ENCODE measurements around the gene SFN.

The SFN gene

DNA sequence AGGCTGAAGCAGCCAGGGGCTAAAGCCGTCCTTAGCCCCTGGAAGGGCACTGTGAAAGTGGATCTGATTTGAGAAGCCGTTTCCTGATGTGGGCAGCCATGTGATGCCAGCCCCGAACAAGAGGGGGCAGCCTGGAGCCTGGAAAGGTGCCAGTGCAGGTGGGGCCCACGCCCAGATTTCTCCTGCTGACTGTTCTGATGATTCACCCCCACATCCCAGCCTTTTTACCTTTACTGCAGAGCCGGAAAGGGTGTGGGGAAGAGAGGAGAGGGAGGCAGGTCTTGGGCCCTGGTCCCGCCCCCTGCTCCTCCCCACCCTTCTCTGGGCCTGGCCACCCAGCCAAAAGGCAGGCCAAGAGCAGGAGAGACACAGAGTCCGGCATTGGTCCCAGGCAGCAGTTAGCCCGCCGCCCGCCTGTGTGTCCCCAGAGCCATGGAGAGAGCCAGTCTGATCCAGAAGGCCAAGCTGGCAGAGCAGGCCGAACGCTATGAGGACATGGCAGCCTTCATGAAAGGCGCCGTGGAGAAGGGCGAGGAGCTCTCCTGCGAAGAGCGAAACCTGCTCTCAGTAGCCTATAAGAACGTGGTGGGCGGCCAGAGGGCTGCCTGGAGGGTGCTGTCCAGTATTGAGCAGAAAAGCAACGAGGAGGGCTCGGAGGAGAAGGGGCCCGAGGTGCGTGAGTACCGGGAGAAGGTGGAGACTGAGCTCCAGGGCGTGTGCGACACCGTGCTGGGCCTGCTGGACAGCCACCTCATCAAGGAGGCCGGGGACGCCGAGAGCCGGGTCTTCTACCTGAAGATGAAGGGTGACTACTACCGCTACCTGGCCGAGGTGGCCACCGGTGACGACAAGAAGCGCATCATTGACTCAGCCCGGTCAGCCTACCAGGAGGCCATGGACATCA, at the start of gene SFN:
Gene SFN, plus strand, starts transcription at position 369 of the 904 bp plus-strand sequence. Its CDS starts 64 bp downstream, at position 433.
- no peaks in the 10 kb centered on the region for H4K20me1 ChIP-seq
- peak within 1 kb of the TSS; percentile 80 for H3K4me3 ChIP-seq
- H3K9ac ChIP-seq, result peak within 1 kb of the TSS; percentile 78; the same call in 1 of the 2 replicates
- no peaks in the 10 kb centered on the region for H3K27me3 ChIP-seq
- peaks cover 3% of the 10 kb centered on the region; the same call in 1 of the 2 replicates for H3K36me3 ChIP-seq
- H3K4me2 ChIP-seq, result peak within 1 kb of the TSS; percentile 99
- no peaks in the 10 kb centered on the region for H3K9me3 ChIP-seq
- peaks cover 23% of the 10 kb centered on the region for H3K4me1 ChIP-seq
- no peak for TF ChIP-seq Cebpa-rat (IDR thresholded peaks at IDR 0.05)
- no peak within 1 kb of the TSS; the same call in 1 of the 2 replicates for H3K27ac ChIP-seq

- Histone ChIP-seq H3K27me3 (no peaks in the 10 kb centered on the region), H3K9ac (no peak overlapping the region), H3K4me2 (no peak overlapping the region), H3K9me3 (no peaks in the 10 kb centered on the region; the same call in 1 of the 2 replicates), H3K4me1 (no peaks in the 10 kb centered on the region), H3K27ac (no peak overlapping the region), H3K4me3 (no peak overlapping the region), H3K36me3 (no peaks in the 10 kb centered on the region), H4K20me1 (no peaks in the 10 kb centered on the region)
- no peak for TF ChIP-seq Cebpa-rat (IDR thresholded peaks at IDR 0.05)
These were observed 48.6 kb upstream of the SFN start for GRCh38 chr1:26814377-26814776.

- no peaks in the 10 kb centered on the region; the same call in 1 of the 2 replicates for H3K9me3 ChIP-seq
- no peaks in the 10 kb centered on the region for H4K20me1 ChIP-seq
- H3K4me2 ChIP-seq, result no peak overlapping the region
- no peak overlapping the region for H3K4me3 ChIP-seq
- TF ChIP-seq Cebpa-rat (IDR thresholded peaks at IDR 0.05), result no peak
- no peak overlapping the region for H3K27ac ChIP-seq
- H3K9ac ChIP-seq, result no peak overlapping the region
- no peaks in the 10 kb centered on the region for H3K4me1 ChIP-seq
- H3K27me3 ChIP-seq, result no peaks in the 10 kb centered on the region
- no peaks in the 10 kb centered on the region for H3K36me3 ChIP-seq
These were observed 48.1 kb upstream of the SFN start for GRCh38 chr1:26814893-26815292.

GRCh38 chr1:26820784-26821269, 42.1 kb upstream of the SFN start:
- H3K9ac ChIP-seq, result no peak overlapping the region
- no peak overlapping the region for H3K27ac ChIP-seq
- H3K4me1 ChIP-seq, result peaks cover 7% of the 10 kb centered on the region
- no peak overlapping the region for H3K4me3 ChIP-seq
- H4K20me1 ChIP-seq, result no peaks in the 10 kb centered on the region
- no peak for TF ChIP-seq Cebpa-rat (IDR thresholded peaks at IDR 0.05)
- H3K4me2 ChIP-seq, result no peak overlapping the region
- no peaks in the 10 kb centered on the region for H3K27me3 ChIP-seq
- no peaks in the 10 kb centered on the region for H3K36me3 ChIP-seq
- no peaks in the 10 kb centered on the region; the same call in 1 of the 2 replicates for H3K9me3 ChIP-seq

DNA sequence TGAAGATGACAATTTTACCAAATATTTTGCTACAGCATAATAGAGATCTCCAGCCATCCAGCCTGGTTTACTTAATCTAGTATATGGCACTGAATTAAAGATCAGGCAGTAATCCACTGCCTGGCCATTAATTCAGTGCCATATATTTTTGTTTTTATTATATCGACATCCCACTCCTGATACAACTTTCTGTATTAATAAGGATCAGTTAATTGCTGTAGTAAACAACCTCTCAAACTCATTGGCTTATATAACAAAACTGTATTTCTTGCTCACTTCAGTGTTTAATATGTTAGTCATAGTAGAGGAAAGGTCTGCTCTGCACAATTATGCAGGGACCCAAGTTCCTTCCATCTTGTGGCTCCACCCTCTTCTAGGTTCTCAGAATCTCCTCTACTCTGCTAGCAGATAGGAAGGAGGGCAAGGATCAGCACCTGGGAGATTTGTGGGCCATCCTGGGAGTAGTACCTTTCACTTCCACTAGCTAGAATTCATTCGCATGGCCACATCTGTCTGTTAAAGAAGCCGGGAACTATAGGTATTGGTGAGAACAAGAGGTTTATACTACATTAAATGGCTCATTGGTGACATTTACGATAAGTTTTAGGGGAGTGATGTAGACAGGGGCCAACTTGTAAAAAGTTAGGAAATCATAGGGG, 40.1 kb upstream of the SFN start:
- Histone ChIP-seq H3K4me2 (no peak overlapping the region), H3K4me3 (no peak overlapping the region), H3K27me3 (no peaks in the 10 kb centered on the region), H3K9ac (no peak overlapping the region), H3K4me1 (peaks cover 18% of the 10 kb centered on the region), H3K9me3 (no peaks in the 10 kb centered on the region), H3K36me3 (no peaks in the 10 kb centered on the region), H3K27ac (no peak overlapping the region), H4K20me1 (peaks cover 6% of the 10 kb centered on the region; the same call in 1 of the 2 replicates)
- no peak for TF ChIP-seq Cebpa-rat (IDR thresholded peaks at IDR 0.05)

GRCh38 chr1:26824731-26825130, 38.2 kb upstream of the SFN start:
- H3K36me3 ChIP-seq, result peaks cover 6% of the 10 kb centered on the region
- no peak for TF ChIP-seq Cebpa-rat (IDR thresholded peaks at IDR 0.05)
- no peaks in the 10 kb centered on the region for H3K27me3 ChIP-seq
- H3K9me3 ChIP-seq, result no peaks in the 10 kb centered on the region
- no peak overlapping the region for H3K9ac ChIP-seq
- H4K20me1 ChIP-seq, result peaks cover 22% of the 10 kb centered on the region; the same call in 1 of the 2 replicates
- H3K4me1 ChIP-seq, result peaks cover 36% of the 10 kb centered on the region
- no peak overlapping the region for H3K27ac ChIP-seq
- no peak overlapping the region for H3K4me2 ChIP-seq
- H3K4me3 ChIP-seq, result no peak overlapping the region

DNA sequence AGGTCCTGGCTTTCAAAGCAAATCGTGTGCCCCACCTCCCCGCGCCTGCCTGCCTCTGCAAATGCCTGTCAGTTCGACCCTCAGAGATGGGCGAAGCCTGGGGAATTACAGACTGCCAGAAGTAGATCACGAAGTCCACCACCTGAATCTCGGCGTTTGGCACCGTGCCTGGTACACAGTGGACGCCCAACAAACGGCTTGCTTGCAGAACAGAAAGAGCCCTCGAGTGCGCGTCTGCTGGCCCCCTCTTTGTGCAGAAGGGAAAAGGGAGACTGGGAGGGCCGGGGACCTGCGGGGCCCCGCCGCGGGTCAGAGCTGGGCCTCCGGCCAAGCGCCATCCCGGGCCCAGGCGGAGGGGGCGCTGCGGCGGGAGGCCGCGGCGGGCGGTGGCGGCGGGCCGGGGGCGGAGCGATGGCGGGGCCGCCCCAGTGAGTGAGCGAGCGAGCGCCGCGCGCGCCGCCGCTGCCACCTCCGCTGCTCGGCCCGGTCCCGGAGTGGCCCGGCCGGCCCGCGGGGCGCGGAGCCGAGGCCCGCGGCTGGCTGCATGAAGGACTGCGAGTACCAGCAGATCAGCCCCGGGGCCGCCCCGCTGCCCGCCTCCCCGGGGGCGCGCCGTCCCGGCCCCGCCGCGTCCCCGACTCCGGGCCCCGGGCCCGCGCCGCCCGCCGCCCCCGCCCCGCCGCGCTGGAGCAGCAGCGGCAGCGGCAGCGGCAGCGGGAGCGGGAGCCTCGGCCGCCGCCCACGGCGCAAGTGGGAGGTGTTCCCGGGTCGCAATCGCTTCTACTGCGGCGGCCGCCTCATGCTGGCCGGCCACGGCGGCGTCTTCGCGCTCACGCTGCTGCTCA, 36.5 kb upstream of the SFN start, which contains the start of gene ZDHHC18:
Gene ZDHHC18, plus strand, starts transcription at position 428 of the 845 bp plus-strand sequence. Its CDS starts 117 bp downstream, at position 545.
- TF ChIP-seq Cebpa-rat (IDR thresholded peaks at IDR 0.05), result no peak
- peak within 1 kb of the TSS; percentile 97 for H3K4me2 ChIP-seq
- peaks cover 40% of the 10 kb centered on the region for H4K20me1 ChIP-seq
- H3K9me3 ChIP-seq, result no peaks in the 10 kb centered on the region
- peak within 1 kb of the TSS; percentile 83 for H3K27ac ChIP-seq
- H3K4me3 ChIP-seq, result peak within 1 kb of the TSS; percentile 84
- H3K9ac ChIP-seq, result peak within 1 kb of the TSS; percentile 83
- H3K27me3 ChIP-seq, result no peaks in the 10 kb centered on the region
- H3K4me1 ChIP-seq, result peaks cover 47% of the 10 kb centered on the region
- H3K36me3 ChIP-seq, result peaks cover 23% of the 10 kb centered on the region

DNA sequence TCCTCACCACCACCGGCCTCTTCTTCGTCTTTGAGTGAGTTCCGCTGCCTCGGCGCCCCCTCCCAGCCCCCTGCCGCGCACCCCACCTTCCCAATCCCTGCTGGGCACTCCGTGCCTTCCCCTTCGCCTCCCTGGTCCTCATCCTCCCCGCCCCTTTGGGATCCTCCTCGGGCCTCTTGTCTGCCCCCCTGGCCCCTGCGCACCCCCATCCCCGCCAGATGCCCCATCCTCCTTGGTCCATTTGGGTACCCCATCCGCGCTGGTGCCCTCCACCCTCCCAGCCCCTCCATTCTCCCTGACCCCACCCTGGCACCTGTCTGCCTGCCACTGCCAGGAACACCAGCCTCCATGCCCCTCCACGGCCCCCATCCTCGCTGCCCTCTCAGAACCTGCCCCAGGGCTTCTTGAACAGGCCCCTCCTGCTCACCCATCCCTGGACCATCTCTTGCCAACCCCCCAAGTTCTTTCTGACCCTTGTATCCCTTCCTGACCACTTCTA, 35.8 kb upstream of the SFN start:
- Histone ChIP-seq H3K27ac (peak overlapping the region; percentile 83), H3K9me3 (no peaks in the 10 kb centered on the region), H3K9ac (peak overlapping the region; percentile 83), H3K4me1 (peaks cover 53% of the 10 kb centered on the region), H3K4me3 (peak overlapping the region; percentile 84), H3K27me3 (no peaks in the 10 kb centered on the region), H3K36me3 (peaks cover 29% of the 10 kb centered on the region), H4K20me1 (peaks cover 46% of the 10 kb centered on the region), H3K4me2 (peak overlapping the region; percentile 97)
- TF ChIP-seq Cebpa-rat (IDR thresholded peaks at IDR 0.05), result no peak

- no peak for TF ChIP-seq Cebpa-rat (IDR thresholded peaks at IDR 0.05)
- H4K20me1 ChIP-seq, result peaks cover 52% of the 10 kb centered on the region
- peak overlapping the region; percentile 83 for H3K9ac ChIP-seq
- H3K27ac ChIP-seq, result peak overlapping the region; percentile 83
- H3K9me3 ChIP-seq, result no peaks in the 10 kb centered on the region
- H3K4me3 ChIP-seq, result peak overlapping the region; percentile 84
- H3K4me2 ChIP-seq, result peak overlapping the region; percentile 97
- H3K4me1 ChIP-seq, result peaks cover 58% of the 10 kb centered on the region
- H3K36me3 ChIP-seq, result peaks cover 34% of the 10 kb centered on the region
- H3K27me3 ChIP-seq, result no peaks in the 10 kb centered on the region
These were observed 35.3 kb upstream of the SFN start for GRCh38 chr1:26827663-26828062.

All from BLaER1 (cell line).